HT1080 (cell line): ENCODE data around the gene OR2H2. TPM values are rescaled to one million over a fixed set of nuclear protein-coding genes. Genes with fewer than 3 reads are reported as not detected.

Source experiments
- DNase-seq: peaks from one replicate; pipeline ENCODE4 v3.0.0-alpha.2; 2015; ENCODE audit warnings: low read depth
- small RNA-seq: library from RNA; depleted of rRNA; stranded (forward); fragments of <200 nt; gene quantifications from one replicate; pipeline ENCODE3, GENCODE V24; 2014
- total RNA-seq: library from RNA; depleted of rRNA; stranded (reverse); fragments of >200 nt; shearing (Covaris generic); gene quantifications from 2 replicates; pipeline ENCODE4 v1.2.3, GENCODE V29; 2014; rRNA removed

Gene OR2H2
- total RNA-seq, 1 experiment from 2014 or later, result not detected

GRCh38 chr6:29628419-29629281 is 43.7 kb downstream of the OR2H2 start:
- DNase-seq, result peak; percentile 85

DNA sequence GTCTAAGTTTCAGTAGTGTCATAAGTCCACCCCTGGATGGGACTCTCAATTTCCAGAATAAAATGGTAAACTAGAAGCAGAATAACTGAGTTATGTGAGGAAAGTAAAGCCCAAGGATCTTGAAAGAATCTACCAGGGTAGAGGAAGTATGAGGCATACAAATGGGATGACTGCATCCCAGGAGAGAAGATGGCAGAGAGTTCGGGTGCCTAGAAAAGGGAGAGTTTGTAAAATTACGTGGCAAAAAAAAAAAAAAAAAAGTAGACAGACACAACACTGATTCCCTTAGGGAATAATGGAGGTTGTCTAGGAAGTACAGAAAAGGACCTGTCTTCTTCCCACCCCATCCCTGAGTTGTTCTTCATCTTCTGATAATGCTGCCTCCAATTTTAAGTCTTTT is 44.6 kb downstream of the OR2H2 start:
- peak; percentile 47 for DNase-seq

GRCh38 chr6:29630315-29630714 is 45.4 kb downstream of the OR2H2 start:
- no peak for DNase-seq

- peak; percentile 65 for DNase-seq
These were observed 46.4 kb downstream of the OR2H2 start for GRCh38 chr6:29631209-29631810.

DNA sequence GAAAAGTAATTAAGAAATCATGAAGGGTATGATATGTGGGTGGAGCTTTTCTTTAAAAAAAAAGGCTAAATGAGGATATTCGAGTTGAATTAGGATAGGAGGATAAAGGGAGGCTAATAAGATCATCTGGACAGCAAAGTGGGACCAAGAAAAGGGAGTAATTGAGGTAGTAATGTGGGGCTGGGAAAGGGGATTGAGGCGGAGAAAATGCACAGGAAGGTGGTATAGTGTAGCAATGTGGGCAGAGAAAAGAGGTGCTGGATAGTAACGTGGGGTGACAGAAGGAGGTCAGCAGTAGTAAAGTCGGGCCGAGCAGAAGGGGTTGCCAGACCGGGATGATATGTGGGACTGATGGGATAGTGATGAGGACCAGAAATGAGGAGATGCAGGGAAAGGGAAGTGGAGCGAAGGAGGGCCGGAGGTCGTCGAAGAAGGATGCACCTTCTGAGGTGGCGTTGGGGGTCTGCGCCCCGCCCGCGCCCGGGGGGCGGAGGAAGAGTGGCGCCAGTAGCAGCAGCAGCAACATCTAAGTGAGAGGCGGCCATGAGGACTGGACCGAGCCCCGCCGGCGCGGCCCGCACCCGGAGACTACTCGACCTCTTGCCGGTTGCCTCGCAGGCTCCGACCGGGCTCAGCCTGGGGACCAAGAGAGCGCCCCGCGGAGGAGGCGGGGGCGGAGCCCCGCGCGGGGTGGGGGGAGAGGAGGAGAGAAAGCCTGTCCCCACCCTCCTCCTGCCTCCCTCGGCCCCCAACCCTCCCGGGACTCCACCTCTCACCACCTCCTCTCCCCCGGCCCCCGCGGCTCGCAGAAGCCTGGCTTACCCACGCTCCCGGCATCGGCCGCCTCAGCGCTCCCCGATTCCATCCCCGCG is 47.2 kb downstream of the OR2H2 start:
- DNase-seq, result peak; percentile 46

GRCh38 chr6:29632789-29633533 is 48.0 kb downstream of the OR2H2 start, which contains the start of gene GABBR1:
Gene GABBR1 (minus strand): TSS chr6:29633183. CDS start chr6:29632385, 798 bp downstream.
- peak; percentile 76 for DNase-seq

GRCh38 chr6:29633534-29633905 is 48.6 kb downstream of the OR2H2 start:
- no peak for DNase-seq

- DNase-seq, result no peak
These were observed 52.3 kb downstream of the OR2H2 start for GRCh38 chr6:29637247-29637646.

Small RNA genes within 50 kb of the gene (small RNA-seq; reads per million reads assigned to genes)
- 2.2 reads per million, percentile 83 among the genes with 10 or more reads in this experiment for gene SNORD32B
- not detected for gene SUMO2P1
- not detected for gene TMEM183AP1

Other genes with a start within 250 kb of the OR2H2 start
- gene OR5V1, start 216.3 kb upstream of the OR2H2 start, total RNA-seq, result not detected in 2 replicates
- gene OR12D3, start 209.8 kb upstream of the OR2H2 start, total RNA-seq, result not detected in 2 replicates
- gene OR12D2, start 189.5 kb upstream of the OR2H2 start, total RNA-seq, result not detected in 2 replicates
- gene OR12D1, start 170.2 kb upstream of the OR2H2 start, total RNA-seq, result not detected in 2 replicates
- gene OR10C1, start 145.8 kb upstream of the OR2H2 start, total RNA-seq, result not detected in 2 replicates
- not detected in 2 replicates for gene OR11A1, start 128.1 kb upstream of the OR2H2 start, total RNA-seq
- not detected in 2 replicates for gene OR2H1, start 128.0 kb upstream of the OR2H2 start, total RNA-seq
- not detected in 2 replicates for gene MAS1L, start 97.2 kb upstream of the OR2H2 start, total RNA-seq
- not detected in 2 replicates for gene UBD, start 25.4 kb upstream of the OR2H2 start, total RNA-seq
- gene GABBR1, start 48.1 kb downstream of the OR2H2 start, total RNA-seq, result 5.4 and 10.4 TPM in 2 replicates
- not detected in 2 replicates for gene MOG, start 72.0 kb downstream of the OR2H2 start, total RNA-seq
- not detected in 2 replicates for gene ZFP57, start 96.0 kb downstream of the OR2H2 start, total RNA-seq
- 0.40 and 0.90 TPM in 2 replicates for gene HLA-F, start 138.3 kb downstream of the OR2H2 start, total RNA-seq
- gene HLA-G, start 242.7 kb downstream of the OR2H2 start, total RNA-seq, result not detected in 2 replicates